Neural crest cell (in vitro differentiated cells): ENCODE measurements around the gene KIFAP3. TPM values are rescaled to one million over a fixed set of nuclear protein-coding genes. Genes with fewer than 3 reads are reported as not detected.
"Not testable (repeated sequence)": the region's sequence is repeated elsewhere in the genome, so short reads cannot be mapped to it uniquely, and the experiment has no call there.

ENCODE experiments used
- DNase-seq: peaks from one replicate; pipeline ENCODE4 v3.0.0; 2021; ENCODE audit warnings: low read depth, mixed read lengths, low spot score
- H3K27ac Mint-ChIP-seq: one replicate; pipeline ENCODE4 v1.8.0; 2021; ENCODE audit warnings: mild to moderate bottlenecking, mixed read lengths; ENCODE audit not compliant: unreplicated experiment
- H3K27me3 Mint-ChIP-seq: 2 replicates; pipeline ENCODE4 v1.8.0; 2021; ENCODE audit warnings: low read depth, mild to moderate bottlenecking, mixed read lengths
- H3K36me3 Mint-ChIP-seq: 2 replicates; pipeline ENCODE4 v1.8.0; 2021; ENCODE audit warnings: low read depth, mild to moderate bottlenecking, mixed read lengths
- H3K4me1 Mint-ChIP-seq: 2 replicates; pipeline ENCODE4 v1.8.0; 2021; ENCODE audit warnings: mixed read lengths
- H3K4me3 Mint-ChIP-seq: one replicate; pipeline ENCODE4 v1.8.0; 2021; ENCODE audit warnings: mild to moderate bottlenecking, mixed read lengths
- H3K9me3 Mint-ChIP-seq: 2 replicates; pipeline ENCODE4 v1.8.0; 2021; ENCODE audit warnings: mixed read lengths
- total RNA-seq: library from RNA; stranded (reverse); gene quantifications from 2 replicates; pipeline ENCODE4 v1.2.1, GENCODE V29; 2021
- TF ChIP-seq, protein P1 (sequence below): fragments of 200-600 bp; sonication (generic); conservative IDR thresholded peaks from 2 replicates; pipeline ENCODE4 v1.5.0; 2021; ENCODE audit warnings: antibody characterized with exemption, mild to moderate bottlenecking

The KIFAP3 gene
- total RNA-seq, 1 donor from 2014 or later = 19.6 TPM

- DNase-seq = no peak
- no peak overlapping the region for H3K27ac Mint-ChIP-seq
- no peaks in the 10 kb centered on the region for H3K27me3 Mint-ChIP-seq
- TF ChIP-seq, protein P1, sequence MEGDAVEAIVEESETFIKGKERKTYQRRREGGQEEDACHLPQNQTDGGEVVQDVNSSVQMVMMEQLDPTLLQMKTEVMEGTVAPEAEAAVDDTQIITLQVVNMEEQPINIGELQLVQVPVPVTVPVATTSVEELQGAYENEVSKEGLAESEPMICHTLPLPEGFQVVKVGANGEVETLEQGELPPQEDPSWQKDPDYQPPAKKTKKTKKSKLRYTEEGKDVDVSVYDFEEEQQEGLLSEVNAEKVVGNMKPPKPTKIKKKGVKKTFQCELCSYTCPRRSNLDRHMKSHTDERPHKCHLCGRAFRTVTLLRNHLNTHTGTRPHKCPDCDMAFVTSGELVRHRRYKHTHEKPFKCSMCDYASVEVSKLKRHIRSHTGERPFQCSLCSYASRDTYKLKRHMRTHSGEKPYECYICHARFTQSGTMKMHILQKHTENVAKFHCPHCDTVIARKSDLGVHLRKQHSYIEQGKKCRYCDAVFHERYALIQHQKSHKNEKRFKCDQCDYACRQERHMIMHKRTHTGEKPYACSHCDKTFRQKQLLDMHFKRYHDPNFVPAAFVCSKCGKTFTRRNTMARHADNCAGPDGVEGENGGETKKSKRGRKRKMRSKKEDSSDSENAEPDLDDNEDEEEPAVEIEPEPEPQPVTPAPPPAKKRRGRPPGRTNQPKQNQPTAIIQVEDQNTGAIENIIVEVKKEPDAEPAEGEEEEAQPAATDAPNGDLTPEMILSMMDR = no peak
- H3K4me1 Mint-ChIP-seq = no peaks in the 10 kb centered on the region
- H3K4me3 Mint-ChIP-seq = no peak overlapping the region
- no peaks in the 10 kb centered on the region for H3K9me3 Mint-ChIP-seq
- peaks cover 5% of the 10 kb centered on the region for H3K36me3 Mint-ChIP-seq
Observed at GRCh38 chr1:170009551-170009950, 64.9 kb downstream of the KIFAP3 start.

- H3K36me3 Mint-ChIP-seq, H3K27me3 Mint-ChIP-seq, H3K4me1 Mint-ChIP-seq, H3K9me3 Mint-ChIP-seq, DNase-seq, H3K27ac Mint-ChIP-seq, H3K4me3 Mint-ChIP-seq: not testable (repeated sequence)
Observed at GRCh38 chr1:170008745-170009144, 65.8 kb downstream of the KIFAP3 start.

GRCh38 chr1:170003270-170003835, 71.1 kb downstream of the KIFAP3 start:
- DNase-seq, H3K9me3 Mint-ChIP-seq, H3K27me3 Mint-ChIP-seq, H3K4me1 Mint-ChIP-seq, H3K4me3 Mint-ChIP-seq, H3K36me3 Mint-ChIP-seq, H3K27ac Mint-ChIP-seq: not testable (repeated sequence)

DNA sequence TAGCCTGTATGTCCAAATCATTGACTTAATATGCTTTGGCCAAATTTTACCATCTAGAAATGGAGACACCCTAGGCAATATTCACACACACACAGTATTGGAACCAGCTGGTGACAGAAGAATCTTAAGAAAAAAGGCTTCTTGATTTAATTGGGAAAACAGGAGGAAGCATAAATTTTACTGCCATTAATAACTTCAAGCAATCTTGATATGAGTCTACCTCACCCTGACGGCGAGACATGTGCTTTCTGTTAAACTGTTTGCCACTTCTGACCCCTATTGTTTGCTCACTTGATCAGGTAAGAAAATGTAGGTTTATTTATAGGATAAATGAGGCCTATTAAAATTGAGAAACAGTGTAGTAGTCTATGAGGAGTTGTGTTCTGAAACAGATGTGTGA, 73.2 kb downstream of the KIFAP3 start:
- Mint-ChIP-seq H3K4me3 (no peak overlapping the region), H3K27me3 (no peaks in the 10 kb centered on the region), H3K4me1 (peaks cover 5% of the 10 kb centered on the region), H3K27ac (no peak overlapping the region), H3K9me3 (no peaks in the 10 kb centered on the region), H3K36me3 (no peaks in the 10 kb centered on the region)
- TF ChIP-seq, protein P1 = no peak
- DNase-seq = no peak

GRCh38 chr1:169999761-170000160, 74.7 kb downstream of the KIFAP3 start:
- Mint-ChIP-seq H3K4me1 (peaks cover 5% of the 10 kb centered on the region), H3K9me3 (no peaks in the 10 kb centered on the region), H3K4me3 (no peak overlapping the region), H3K36me3 (no peaks in the 10 kb centered on the region), H3K27me3 (no peaks in the 10 kb centered on the region), H3K27ac (no peak overlapping the region)
- TF ChIP-seq, protein P1 = no peak
- no peak for DNase-seq

DNA sequence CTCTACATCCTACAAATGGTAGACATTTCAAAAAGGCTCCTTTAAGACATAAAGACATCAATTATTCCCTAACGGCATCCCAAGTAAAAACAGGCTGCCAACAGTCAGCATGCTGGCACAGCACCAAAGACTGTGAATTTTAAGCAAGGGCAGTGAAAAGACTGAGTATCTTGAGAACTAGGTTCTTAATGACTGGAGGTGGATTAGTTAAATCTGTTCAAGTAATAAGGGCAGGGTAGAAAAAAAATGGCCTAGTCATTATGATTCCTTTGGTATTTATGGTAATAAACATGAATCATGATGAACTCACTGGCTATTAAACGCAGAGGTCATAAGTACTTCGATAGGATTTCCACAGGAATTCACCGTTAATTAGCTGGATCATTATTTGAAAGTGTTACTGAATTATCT, 75.2 kb downstream of the KIFAP3 start:
- H3K4me3 Mint-ChIP-seq = no peak overlapping the region
- no peaks in the 10 kb centered on the region for H3K27me3 Mint-ChIP-seq
- peaks cover 5% of the 10 kb centered on the region for H3K4me1 Mint-ChIP-seq
- TF ChIP-seq, protein P1 = no peak
- DNase-seq = no peak
- H3K36me3 Mint-ChIP-seq = no peaks in the 10 kb centered on the region
- H3K9me3 Mint-ChIP-seq = no peaks in the 10 kb centered on the region
- H3K27ac Mint-ChIP-seq = no peak overlapping the region
